T-cell (primary cell): ENCODE measurements around the gene EPHB4. TPM values are rescaled to one million over a fixed set of nuclear protein-coding genes. Genes with fewer than 3 reads are reported as not detected.
"Not testable (repeated sequence)": the region's sequence is repeated elsewhere in the genome, so short reads cannot be mapped to it uniquely, and the experiment has no call there.

Source experiments
- ATAC-seq, 4 experiments: fragments of 200-7000 bp in 3 of 4; fragments of 150-1000 bp in 1 of 4; cut with Tn5 transposase; replicated peaks in 1 of 4; 1 replicate in 3 of 4; 2 replicates in 1 of 4; pipeline ENCODE4 v1.10.0; 2021; ENCODE audit warnings: moderate library complexity in 3 of 4, mild to moderate bottlenecking in 2 of 4, moderate number of reproducible peaks in 1 of 4
- CTCF ChIA-PET, 2 donors: fragments of 300-600 bp; sonication (Branson Sonifier 250); formaldehyde crosslinking; loops; one replicate each; lab custom pipeline; 2022; ENCODE audit warnings: antibody characterized with exemption in 2 of 2; lab: Charles Lee
- POLR2A ChIA-PET, 2 donors: fragments of 300-600 bp; sonication (Branson Sonifier 250); formaldehyde crosslinking; loops; one replicate each; lab custom pipeline; 2022; ENCODE audit warnings: antibody characterized with exemption in 2 of 2; lab: Charles Lee
- DNase-seq, 35 experiments: peaks; one replicate each; pipeline versions ENCODE4 v3.0.0 to v3.0.0-alpha.2; 2013 to 2023
- H3K27ac ChIP-seq: one replicate; pipeline ENCODE4 v1.5.1; 2013; ENCODE audit warnings: low read length
- H3K27me3 ChIP-seq, 2 experiments: replicated peaks in 1 of 2; 1 replicate in 1 of 2; 2 replicates in 1 of 2; pipeline versions ENCODE4 v1.6.1 to v1.7.0; 2013; ENCODE audit warnings: low read length in 1 of 2, mixed read lengths in 1 of 2; ENCODE audit not compliant: control insufficient read depth in 2 of 2, insufficient read depth in 2 of 2; ENCODE audit errors: extremely low read depth in 1 of 2
- H3K36me3 ChIP-seq, 2 donors: 1 replicate in 1 of 2; 2 replicates in 1 of 2; pipeline versions ENCODE4 v1.6.1 to v1.7.0; 2013; ENCODE audit warnings: low read length in 1 of 2; ENCODE audit not compliant: control insufficient read depth in 2 of 2, insufficient read depth in 1 of 2; ENCODE audit errors: extremely low read depth in 1 of 2
- H3K4me1 ChIP-seq, 2 experiments: 1 replicate in 1 of 2; 2 replicates in 1 of 2; pipeline versions ENCODE4 v1.6.1 to v1.7.0; 2013; ENCODE audit warnings: low read length in 2 of 2, mixed read lengths in 1 of 2; ENCODE audit not compliant: insufficient read depth in 2 of 2, control insufficient read depth in 1 of 2; ENCODE audit errors: extremely low read depth in 1 of 2
- H3K4me3 ChIP-seq, 2 donors: 1 replicate in 1 of 2; 2 replicates in 1 of 2; pipeline versions ENCODE4 v1.5.1 to v1.7.0; 2013; ENCODE audit warnings: mild to moderate bottlenecking in 2 of 2, low read length in 1 of 2, moderate library complexity in 1 of 2; ENCODE audit not compliant: control insufficient read depth in 1 of 2; ENCODE audit errors: extremely low read depth in 1 of 2
- H3K9me3 ChIP-seq: 2 replicates; pipeline ENCODE4 v1.7.0; 2013
- H3K27ac Mint-ChIP-seq, 2 donors: one replicate each; pipeline ENCODE4 v1.8.0; 2020 to 2021; ENCODE audit warnings: mild to moderate bottlenecking in 2 of 2, mixed read lengths in 2 of 2
- H3K27me3 Mint-ChIP-seq, 2 donors: one replicate each; pipeline ENCODE4 v1.8.0; 2021 to 2022; ENCODE audit warnings: mixed read lengths in 2 of 2
- H3K36me3 Mint-ChIP-seq: one replicate; pipeline ENCODE4 v1.8.0; 2021; ENCODE audit warnings: mixed read lengths
- H3K4me1 Mint-ChIP-seq, 3 donors: one replicate each; pipeline ENCODE4 v1.8.0; 2020 to 2022; ENCODE audit warnings: mixed read lengths in 3 of 3, mild to moderate bottlenecking in 1 of 3
- H3K4me3 Mint-ChIP-seq, 3 donors: one replicate each; pipeline ENCODE4 v1.8.0; 2020 to 2022; ENCODE audit warnings: mild to moderate bottlenecking in 3 of 3, mixed read lengths in 3 of 3, moderate library complexity in 3 of 3
- H3K9me3 Mint-ChIP-seq, 3 donors: one replicate each; pipeline ENCODE4 v1.8.0; 2020 to 2022; ENCODE audit warnings: mixed read lengths in 3 of 3
- WGBS: methylation state at CpG from one replicate; pipeline ENCODE4 v1.1.5; 2013; ENCODE audit warnings: missing lambda C conversion rate; ENCODE audit not compliant: insufficient coverage; 5-methylcytosine and 5-hydroxymethylcytosine counted together
- total RNA-seq, 35 experiments: library from RNA in 6 of 35; stranded (reverse) in 6 of 35; fragments of 120-200 nt in 1 of 35; gene quantifications; one replicate each; pipeline versions ENCODE4 v1.2.1 to v1.2.4 and lab custom pipeline; 2013 to 2026

EPHB4 gene
- total RNA-seq, 5 donors from 2014 or later (not counting 1 experiment from before 2014, with no cell fraction given) = 7.8 to 12.7 (median 9.5) TPM

- H3K4me1 Mint-ChIP-seq = no peaks in the 10 kb centered on the region
- no peak overlapping the region for H3K27ac ChIP-seq
- H3K4me3 ChIP-seq = no peak overlapping the region
- no peak overlapping the region for H3K4me3 Mint-ChIP-seq
- no peaks in the 10 kb centered on the region for H3K9me3 Mint-ChIP-seq
- peaks cover 0 to 9% of the 10 kb centered on the region in 2 experiments for H3K27me3 ChIP-seq
- no peak overlapping the region for H3K27ac Mint-ChIP-seq
- no peaks in the 10 kb centered on the region for H3K36me3 Mint-ChIP-seq
- 97% methylated on average over 7 of the region's 9 CpGs for WGBS
- CTCF ChIA-PET = interaction anchor here in 1 of 2 donors (0.6 kb wide), 1 partner anchor 922 kb away, joined by 6 read pairs; no protein-coding TSS in a partner anchor
- ATAC-seq (no peak), DNase-seq (no peak)
- peaks cover 0 to 2% of the 10 kb centered on the region in 2 donors for H3K27me3 Mint-ChIP-seq
- no peaks in the 10 kb centered on the region for H3K4me1 ChIP-seq
- POLR2A ChIA-PET = no interaction called here
- no peaks in the 10 kb centered on the region for H3K9me3 ChIP-seq
- H3K36me3 ChIP-seq = no peaks in the 10 kb centered on the region
Observed at GRCh38 chr7:100818366-100818765, 9.0 kb downstream of the EPHB4 start.

- no peak for ATAC-seq
- no peaks in the 10 kb centered on the region for H3K27me3 Mint-ChIP-seq
- CTCF ChIA-PET = no interaction called here
Observed at GRCh38 chr7:100817097-100817496, 10.2 kb downstream of the EPHB4 start.

GRCh38 chr7:100816515-100816914 is 10.8 kb downstream of the EPHB4 start:
- WGBS = 90% methylated on average over 15 of the region's 16 CpGs
- H3K4me1 Mint-ChIP-seq, H3K36me3 Mint-ChIP-seq, H3K4me1 ChIP-seq, DNase-seq, H3K9me3 Mint-ChIP-seq, CTCF ChIA-PET, H3K27ac ChIP-seq, H3K36me3 ChIP-seq, ATAC-seq, H3K4me3 ChIP-seq, H3K27ac Mint-ChIP-seq, H3K4me3 Mint-ChIP-seq, H3K27me3 Mint-ChIP-seq, H3K9me3 ChIP-seq, H3K27me3 ChIP-seq: not testable (repeated sequence)
- POLR2A ChIA-PET = interaction anchor here in 1 of 2 donors (0.7 kb wide), 1 partner anchor 20 kb away, joined by 4 read pairs; no protein-coding TSS in a partner anchor

More at GRCh38 chr7:100817097-100817496, 10.2 kb downstream of the EPHB4 start:
- no peak overlapping the region for H3K4me3 Mint-ChIP-seq
- no peak overlapping the region for H3K4me3 ChIP-seq
- no peaks in the 10 kb centered on the region for H3K9me3 Mint-ChIP-seq
- 100% methylated on average over 1 of the region's 19 CpGs for WGBS
- no peak overlapping the region for H3K27ac ChIP-seq
- DNase-seq = no peak
- H3K27me3 ChIP-seq = peaks cover 0 to 6% of the 10 kb centered on the region in 2 experiments
- no peaks in the 10 kb centered on the region for H3K36me3 Mint-ChIP-seq
- H3K9me3 ChIP-seq = no peaks in the 10 kb centered on the region
- no peaks in the 10 kb centered on the region for H3K4me1 Mint-ChIP-seq
- no peak overlapping the region for H3K27ac Mint-ChIP-seq
- H3K36me3 ChIP-seq = no peaks in the 10 kb centered on the region
- H3K4me1 ChIP-seq = no peaks in the 10 kb centered on the region
- POLR2A ChIA-PET = no interaction called here

GRCh38 chr7:100812729-100813128 is 14.6 kb downstream of the EPHB4 start:
- ChIA-PET CTCF (no interaction called here), POLR2A (no interaction called here)
- whole genome bisulfite sequencing = 96% methylated on average over 17 of the region's 22 CpGs

DNA sequence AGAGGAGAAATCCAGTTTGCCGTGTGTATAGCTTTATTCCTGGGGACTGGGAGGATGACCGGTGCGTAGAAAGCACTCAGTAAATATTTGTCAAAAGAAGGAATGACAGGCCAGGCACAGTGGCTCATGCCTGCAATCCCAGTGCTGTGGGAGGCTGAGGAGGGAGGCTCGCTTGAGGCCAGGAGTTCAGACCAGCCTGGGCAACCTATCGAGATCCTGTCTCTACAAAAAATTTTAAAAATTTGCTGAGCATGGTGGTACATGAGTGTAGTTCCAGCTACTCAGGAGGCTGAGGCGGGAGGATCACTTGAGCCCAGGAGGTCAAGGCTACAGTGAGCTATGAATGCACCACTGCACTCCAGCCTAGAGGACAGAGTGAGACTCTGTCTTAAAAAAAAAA is 15.8 kb downstream of the EPHB4 start:
- H3K9me3 ChIP-seq = no peaks in the 10 kb centered on the region
- no peaks in the 10 kb centered on the region for H3K36me3 ChIP-seq
- H3K4me3 ChIP-seq = no peak overlapping the region
- ChIA-PET CTCF (no interaction called here), POLR2A (no interaction called here)
- H3K9me3 Mint-ChIP-seq = no peaks in the 10 kb centered on the region
- H3K36me3 Mint-ChIP-seq = peaks cover 6% of the 10 kb centered on the region
- no peak overlapping the region for H3K4me3 Mint-ChIP-seq
- DNase-seq (no peak), ATAC-seq (no peak)
- no peaks in the 10 kb centered on the region for H3K27me3 ChIP-seq
- H3K4me1 ChIP-seq = no peaks in the 10 kb centered on the region
- H3K27ac ChIP-seq = no peak overlapping the region
- no peaks in the 10 kb centered on the region for H3K27me3 Mint-ChIP-seq
- no peaks in the 10 kb centered on the region for H3K4me1 Mint-ChIP-seq
- 89% methylated on average over 5 of the region's 6 CpGs for WGBS
- H3K27ac Mint-ChIP-seq = no peak overlapping the region

More at GRCh38 chr7:100812729-100813128, 14.6 kb downstream of the EPHB4 start:
- H3K27ac Mint-ChIP-seq = no peak overlapping the region
- no peaks in the 10 kb centered on the region for H3K27me3 Mint-ChIP-seq
- DNase-seq (no peak), ATAC-seq (no peak)
- Histone ChIP-seq H3K27me3 (no peaks in the 10 kb centered on the region), H3K4me1 (no peaks in the 10 kb centered on the region), H3K4me3 (no peak overlapping the region), H3K9me3 (no peaks in the 10 kb centered on the region), H3K27ac (no peak overlapping the region), H3K36me3 (no peaks in the 10 kb centered on the region)
- peaks cover 6% of the 10 kb centered on the region for H3K36me3 Mint-ChIP-seq
- H3K4me3 Mint-ChIP-seq = no peak overlapping the region
- no peaks in the 10 kb centered on the region for H3K9me3 Mint-ChIP-seq
- H3K4me1 Mint-ChIP-seq = no peaks in the 10 kb centered on the region

GRCh38 chr7:100808354-100808875 is 18.9 kb downstream of the EPHB4 start:
- H3K27me3 ChIP-seq = no peaks in the 10 kb centered on the region
- no peaks in the 10 kb centered on the region for H3K9me3 ChIP-seq
- Mint-ChIP-seq H3K4me1 (peaks cover 0 to 4% (median 0%) of the 10 kb centered on the region in 3 donors), H3K9me3 (no peaks in the 10 kb centered on the region), H3K36me3 (peaks cover 10% of the 10 kb centered on the region), H3K4me3 (no peak overlapping the region), H3K27me3 (no peaks in the 10 kb centered on the region), H3K27ac (no peak overlapping the region)
- ChIA-PET CTCF (no interaction called here), POLR2A (interaction anchor here in 1 of 2 donors (0.6 kb wide), 1 partner anchor 936 kb away, joined by 3 read pairs; no protein-coding TSS in a partner anchor)
- no peaks in the 10 kb centered on the region for H3K36me3 ChIP-seq
- ATAC-seq (no peak), DNase-seq (no peak)
- H3K27ac ChIP-seq = no peak overlapping the region
- peaks cover 0 to 3% of the 10 kb centered on the region in 2 experiments for H3K4me1 ChIP-seq
- H3K4me3 ChIP-seq = no peak overlapping the region
- WGBS = 85% methylated on average over 4 of the region's 5 CpGs
